BE2C (cell line): Measurements from ENCODE around the gene POU3F2.

Source experiments
- DNase-seq: peaks from one replicate; pipeline ENCODE4 v3.0.0-alpha.2; 2020
- H3K27me3 ChIP-seq: fragments of 250-450 bp; sonication (Bioruptor Pico); 2 replicates; pipeline ENCODE4 v1.5.1; 2020; ENCODE audit warnings: mild to moderate bottlenecking
- H3K36me3 ChIP-seq: fragments of 250-450 bp; sonication (Bioruptor Pico); 2 replicates; pipeline ENCODE4 v1.5.1; 2020; ENCODE audit warnings: mild to moderate bottlenecking
- H3K4me1 ChIP-seq: fragments of 250-450 bp; sonication (Bioruptor Pico); 2 replicates; pipeline ENCODE4 v1.5.1; 2020
- H3K4me3 ChIP-seq: 2 replicates; pipeline ENCODE4 v1.5.1; 2011; ENCODE audit warnings: low read depth, low read length
- H3K9me3 ChIP-seq: fragments of 250-450 bp; sonication (Bioruptor Pico); 2 replicates; pipeline ENCODE4 v1.5.1; 2020
- CTCF ChIP-seq: IDR thresholded peaks from 2 replicates; pipeline ENCODE4 v1.5.1; 2012; ENCODE audit warnings: mild to moderate bottlenecking, low read depth, low read length

POU3F2 gene

DNA sequence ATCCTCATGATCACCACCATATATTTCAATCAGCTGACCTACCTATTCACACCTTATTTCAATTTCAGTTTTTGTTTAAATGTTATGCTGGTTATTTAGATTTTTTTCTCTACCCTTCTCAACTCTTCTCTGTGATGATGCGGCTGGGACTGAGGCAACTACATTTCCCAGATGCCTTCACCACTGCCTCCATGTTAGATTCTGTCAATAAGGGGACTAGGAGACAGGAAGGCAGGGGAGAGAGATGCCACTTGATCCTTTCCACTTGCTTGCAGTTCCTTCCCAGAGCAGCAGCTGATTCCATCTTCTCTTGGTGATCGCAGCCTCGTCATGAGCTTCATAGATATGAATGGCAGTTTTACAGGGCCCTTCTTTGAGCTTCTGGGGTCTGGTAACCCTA lies 33.5 kb upstream of the POU3F2 start:
- no peaks in the 10 kb centered on the region for H3K9me3 ChIP-seq
- no peak for TF ChIP-seq CTCF
- no peaks in the 10 kb centered on the region for H3K4me1 ChIP-seq
- H3K4me3 ChIP-seq, result no peak overlapping the region
- no peaks in the 10 kb centered on the region for H3K27me3 ChIP-seq
- H3K36me3 ChIP-seq, result no peaks in the 10 kb centered on the region
- no peak for DNase-seq

DNA sequence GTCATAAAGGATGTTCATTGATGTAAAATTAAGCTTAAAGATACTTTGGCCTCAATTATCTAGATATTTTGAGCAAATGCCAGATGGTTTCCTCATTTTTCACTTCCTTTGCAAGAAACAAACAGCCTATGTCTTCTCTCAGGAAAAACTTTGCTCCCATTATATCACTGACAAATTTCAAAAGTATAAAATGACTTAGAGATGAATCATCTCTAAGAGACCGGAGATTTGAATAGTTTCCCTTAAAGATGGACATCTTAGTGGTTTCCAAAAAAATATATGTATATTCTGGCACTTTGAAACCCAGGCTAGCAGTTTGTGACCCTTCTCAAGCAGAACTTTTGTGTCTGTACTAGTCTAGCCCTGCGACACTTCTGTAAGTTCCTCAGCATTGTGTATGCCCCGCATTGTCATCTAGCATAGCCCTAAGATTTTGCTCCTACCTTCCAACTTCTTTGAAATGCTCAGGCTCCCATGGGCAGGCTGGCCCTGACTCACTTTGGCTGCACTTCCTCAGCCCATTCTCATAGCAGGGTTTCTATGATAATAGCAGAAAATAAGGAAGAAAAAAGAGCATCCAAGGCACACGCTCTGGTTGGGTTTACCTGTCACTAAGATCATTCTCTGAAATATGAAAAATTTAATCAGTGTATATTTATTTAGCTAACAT lies 25.7 kb upstream of the POU3F2 start:
- DNase-seq, result no peak

DNA sequence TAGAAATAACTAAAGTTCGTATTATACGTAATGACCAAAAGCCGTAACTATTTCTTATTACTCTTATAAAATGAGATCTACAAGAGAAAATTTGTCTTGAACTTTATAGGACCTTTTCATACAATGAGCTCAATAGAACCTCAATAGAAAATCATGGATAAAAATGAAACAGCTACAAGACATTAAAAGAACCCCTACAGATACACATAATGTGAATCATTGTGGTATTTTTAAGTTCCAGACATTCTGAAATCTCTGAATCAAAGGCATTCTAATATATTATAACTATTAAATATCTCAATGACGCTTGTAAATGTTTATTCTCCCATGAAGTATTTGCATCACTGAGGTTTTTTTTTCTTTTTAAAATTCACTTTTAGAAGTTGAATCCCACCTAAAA lies 22.2 kb upstream of the POU3F2 start:
- H3K36me3 ChIP-seq, result no peaks in the 10 kb centered on the region
- no peaks in the 10 kb centered on the region for H3K4me1 ChIP-seq
- H3K4me3 ChIP-seq, result no peak overlapping the region
- TF ChIP-seq CTCF, result no peak
- no peaks in the 10 kb centered on the region for H3K9me3 ChIP-seq
- 0 out of 2 replicates have a peak, but pooled peaks cover 3% of the 10 kb centered on the region for H3K27me3 ChIP-seq
- DNase-seq, result no peak

More for the DNA sequence above, 25.7 kb upstream of the POU3F2 start:
- TF ChIP-seq CTCF, result no peak
- 0 out of 2 replicates have a peak, but pooled peaks cover 3% of the 10 kb centered on the region for H3K27me3 ChIP-seq
- no peak overlapping the region for H3K4me3 ChIP-seq
- H3K36me3 ChIP-seq, result no peaks in the 10 kb centered on the region
- H3K9me3 ChIP-seq, result no peaks in the 10 kb centered on the region
- no peaks in the 10 kb centered on the region for H3K4me1 ChIP-seq

DNA sequence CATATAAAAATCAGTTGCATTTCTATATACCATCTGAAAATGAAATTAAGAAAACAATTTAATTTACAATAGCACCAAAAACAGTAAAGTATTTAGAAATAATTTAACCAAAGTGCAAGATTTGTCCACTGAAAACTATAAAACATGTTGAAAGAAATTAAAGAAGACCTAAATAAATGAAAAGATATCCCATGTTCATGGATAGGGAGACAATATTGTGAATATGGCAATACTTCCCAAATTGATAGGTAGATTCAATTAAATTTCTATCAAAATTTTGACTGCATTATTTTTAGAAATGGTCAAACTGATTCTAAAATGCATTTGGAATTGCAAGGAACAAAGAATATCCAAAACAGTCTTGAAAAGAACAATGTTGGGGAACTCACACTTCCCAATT lies 17.6 kb upstream of the POU3F2 start:
- H3K36me3 ChIP-seq, result no peaks in the 10 kb centered on the region
- TF ChIP-seq CTCF, result no peak
- no peaks in the 10 kb centered on the region; the same call in 1 of the 2 replicates for H3K9me3 ChIP-seq
- no peak for DNase-seq
- no peaks in the 10 kb centered on the region for H3K4me1 ChIP-seq
- no peak overlapping the region for H3K4me3 ChIP-seq
- peaks cover 13% of the 10 kb centered on the region for H3K27me3 ChIP-seq

DNA sequence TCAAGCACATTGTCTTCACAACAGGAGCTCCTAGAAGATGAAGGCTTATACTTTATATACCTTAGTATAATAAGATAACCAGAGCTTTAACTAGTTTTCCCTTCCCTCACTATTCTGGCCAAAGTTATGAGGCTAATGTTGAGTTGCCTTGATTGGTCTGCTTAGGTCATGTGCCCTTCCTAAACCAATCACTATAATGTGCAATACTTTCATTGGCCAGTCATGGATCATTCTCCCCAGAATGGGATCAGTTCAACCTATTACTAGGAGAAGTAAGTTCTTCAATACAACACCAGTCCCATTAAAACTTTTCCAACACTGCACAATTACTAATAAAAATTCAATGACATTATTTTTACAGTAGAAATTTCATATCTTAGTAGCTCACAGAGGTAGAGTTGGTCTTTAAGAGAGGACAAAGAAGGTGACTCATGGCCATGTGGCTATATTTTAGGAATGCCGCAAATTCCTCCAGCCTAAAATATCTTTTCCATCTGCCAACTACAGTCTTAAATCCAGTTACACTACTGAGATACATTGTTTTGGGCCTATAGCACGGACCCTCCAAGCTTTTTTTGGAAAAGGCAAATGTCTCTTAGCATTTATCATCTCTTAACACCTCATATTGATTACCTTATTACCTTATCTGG lies 12.5 kb upstream of the POU3F2 start:
- DNase-seq, result no peak
- peaks cover 60% of the 10 kb centered on the region for H3K27me3 ChIP-seq

More for the DNA sequence above, 12.5 kb upstream of the POU3F2 start:
- H3K9me3 ChIP-seq, result no peaks in the 10 kb centered on the region; the same call in 1 of the 2 replicates
- H3K4me3 ChIP-seq, result no peak overlapping the region
- no peaks in the 10 kb centered on the region for H3K4me1 ChIP-seq
- no peak for TF ChIP-seq CTCF
- H3K36me3 ChIP-seq, result no peaks in the 10 kb centered on the region
